HepG2 (cell line): Measurements from ENCODE around the gene NELFB. TPM values are rescaled to one million over a fixed set of nuclear protein-coding genes. Genes with fewer than 3 reads are reported as not detected.

Source experiments
- GATAD1 ChIP-seq: IDR thresholded peaks from 2 replicates; pipeline ENCODE4 v1.6.1; 2016; ENCODE audit warnings: missing genetic modification reagents, missing compliant biosample characterization
- TOPORS ChIP-seq: sonication (generic); formaldehyde crosslinking; IDR thresholded peaks from 2 replicates; pipeline ENCODE4 v1.8.0; 2023; ENCODE audit warnings: mild to moderate bottlenecking, missing genetic modification reagents
- ZFY ChIP-seq: sonication (generic); formaldehyde crosslinking; IDR thresholded peaks from 2 replicates; pipeline ENCODE4 v1.4.0; 2020; ENCODE audit warnings: missing genetic modification reagents
- ZNF317 ChIP-seq: sonication (generic); formaldehyde crosslinking; IDR thresholded peaks from 2 replicates; pipeline ENCODE4 v1.5.0; 2020; ENCODE audit warnings: mild to moderate bottlenecking, missing genetic modification reagents
- ZNF468 ChIP-seq: sonication (generic); formaldehyde crosslinking; IDR thresholded peaks from 2 replicates; pipeline ENCODE4 v1.8.0; 2022; ENCODE audit warnings: mild to moderate bottlenecking, moderate library complexity, missing genetic modification reagents
- polyA plus RNA-seq, 8 experiments: library from polyadenylated mRNA; depleted of rRNA in 3 of 8; stranded (reverse) in 7 of 8; unstranded in 1 of 8; fragments of >200 nt; fragmentation: Illumina TruSeq in 4 of 8; extraction: Trizol in 4 of 8; gene quantifications; 2 replicates each; pipeline versions ENCODE4 v1.2.1 to v1.2.3, GENCODE V29; 2011 to 2016; ENCODE audit warnings: low read depth in 4 of 8, missing spikeins in 1 of 8, mixed read lengths in 1 of 8; ENCODE audit not compliant: insufficient read depth in 1 of 8
- total RNA-seq, 5 experiments: library from RNA; depleted of rRNA; stranded (reverse); fragments of >200 nt; fragmentation: Illumina TruSeq; extraction: Trizol; gene quantifications; 2 replicates each; pipeline ENCODE4 v1.2.3, GENCODE V29; 2016; ENCODE audit warnings: low read depth in 1 of 5
- TF ChIP-seq, protein P1 (sequence below): sonication (generic); formaldehyde crosslinking; IDR thresholded peaks from 2 replicates; pipeline ENCODE4 v1.9.0; 2022; ENCODE audit warnings: low read depth, missing genetic modification reagents
- TF ChIP-seq, protein P2 (sequence below): sonication (generic); formaldehyde crosslinking; IDR thresholded peaks from 2 replicates; pipeline ENCODE4 v1.4.0; 2020; ENCODE audit warnings: missing genetic modification reagents
- TF ChIP-seq, protein P3 (sequence below): sonication (generic); formaldehyde crosslinking; IDR thresholded peaks from 2 replicates; pipeline ENCODE4 v1.4.0; 2020; ENCODE audit warnings: mild to moderate bottlenecking, missing genetic modification reagents
- TF ChIP-seq, protein P4 (sequence below): sonication (generic); formaldehyde crosslinking; IDR thresholded peaks from 2 replicates; pipeline ENCODE4 v1.8.1; 2022; ENCODE audit warnings: low read depth, mild to moderate bottlenecking, missing genetic modification reagents

Gene NELFB
- total and polyA plus RNA-seq, 2 of the 13 experiments (the other 11 are each of a cell fraction or from before 2014, with no cell fraction given) = 26.5 to 45.8 TPM

DNA sequence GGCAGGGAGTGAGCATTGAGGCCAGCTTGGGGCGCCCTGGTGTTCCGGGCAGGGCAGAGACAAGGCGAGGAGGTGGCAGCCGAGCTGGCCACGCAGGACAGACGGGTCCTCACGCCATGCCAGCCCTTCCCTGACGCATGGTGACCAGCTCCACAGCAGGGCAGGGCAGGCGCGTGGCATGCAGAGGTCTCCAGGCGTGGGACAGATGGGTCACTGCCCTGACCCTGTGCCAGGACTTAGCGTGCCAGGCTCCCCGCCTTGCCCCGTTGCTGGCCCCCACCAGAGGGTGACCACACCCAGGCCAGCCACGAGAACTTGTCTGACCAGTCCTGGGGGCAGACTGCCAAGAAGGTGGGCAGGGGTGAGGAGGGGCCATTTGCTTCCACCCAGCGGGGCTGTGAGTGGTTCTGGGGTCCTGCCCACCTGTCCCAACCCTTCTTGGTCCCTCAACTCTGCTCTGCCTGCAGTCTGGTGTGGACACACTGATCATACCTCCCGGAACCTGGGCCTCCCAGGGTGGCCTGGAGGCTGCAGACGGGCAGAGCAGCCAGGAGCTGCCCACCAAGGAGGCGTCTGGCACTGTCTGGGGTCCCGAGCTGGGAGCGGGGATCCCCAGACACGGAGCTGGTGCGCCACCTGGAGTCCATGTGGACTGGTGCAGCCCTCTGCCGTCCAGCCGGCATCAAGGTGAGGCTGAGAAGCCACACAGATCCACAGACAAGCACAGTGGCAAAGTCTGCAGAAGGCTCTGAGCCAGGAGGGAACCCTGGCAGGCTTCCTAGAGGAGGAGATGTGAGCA, 27.9 kb upstream of the NELFB start, which contains the start of gene RNF224 (continued):
- peak; percentile 20; the same call in 1 of the 2 replicates for TF ChIP-seq ZFY (CRISPR knock-in tag)
- TF ChIP-seq, protein P1, sequence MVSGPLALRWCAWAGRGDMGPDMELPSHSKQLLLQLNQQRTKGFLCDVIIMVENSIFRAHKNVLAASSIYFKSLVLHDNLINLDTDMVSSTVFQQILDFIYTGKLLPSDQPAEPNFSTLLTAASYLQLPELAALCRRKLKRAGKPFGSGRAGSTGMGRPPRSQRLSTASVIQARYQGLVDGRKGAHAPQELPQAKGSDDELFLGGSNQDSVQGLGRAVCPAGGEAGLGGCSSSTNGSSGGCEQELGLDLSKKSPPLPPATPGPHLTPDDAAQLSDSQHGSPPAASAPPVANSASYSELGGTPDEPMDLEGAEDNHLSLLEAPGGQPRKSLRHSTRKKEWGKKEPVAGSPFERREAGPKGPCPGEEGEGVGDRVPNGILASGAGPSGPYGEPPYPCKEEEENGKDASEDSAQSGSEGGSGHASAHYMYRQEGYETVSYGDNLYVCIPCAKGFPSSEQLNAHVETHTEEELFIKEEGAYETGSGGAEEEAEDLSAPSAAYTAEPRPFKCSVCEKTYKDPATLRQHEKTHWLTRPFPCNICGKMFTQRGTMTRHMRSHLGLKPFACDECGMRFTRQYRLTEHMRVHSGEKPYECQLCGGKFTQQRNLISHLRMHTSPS (CRISPR knock-in tag) = peak; percentile 55
- TF ChIP-seq ZNF468 (CRISPR knock-in tag) = no peak
- TF ChIP-seq, protein P2, sequence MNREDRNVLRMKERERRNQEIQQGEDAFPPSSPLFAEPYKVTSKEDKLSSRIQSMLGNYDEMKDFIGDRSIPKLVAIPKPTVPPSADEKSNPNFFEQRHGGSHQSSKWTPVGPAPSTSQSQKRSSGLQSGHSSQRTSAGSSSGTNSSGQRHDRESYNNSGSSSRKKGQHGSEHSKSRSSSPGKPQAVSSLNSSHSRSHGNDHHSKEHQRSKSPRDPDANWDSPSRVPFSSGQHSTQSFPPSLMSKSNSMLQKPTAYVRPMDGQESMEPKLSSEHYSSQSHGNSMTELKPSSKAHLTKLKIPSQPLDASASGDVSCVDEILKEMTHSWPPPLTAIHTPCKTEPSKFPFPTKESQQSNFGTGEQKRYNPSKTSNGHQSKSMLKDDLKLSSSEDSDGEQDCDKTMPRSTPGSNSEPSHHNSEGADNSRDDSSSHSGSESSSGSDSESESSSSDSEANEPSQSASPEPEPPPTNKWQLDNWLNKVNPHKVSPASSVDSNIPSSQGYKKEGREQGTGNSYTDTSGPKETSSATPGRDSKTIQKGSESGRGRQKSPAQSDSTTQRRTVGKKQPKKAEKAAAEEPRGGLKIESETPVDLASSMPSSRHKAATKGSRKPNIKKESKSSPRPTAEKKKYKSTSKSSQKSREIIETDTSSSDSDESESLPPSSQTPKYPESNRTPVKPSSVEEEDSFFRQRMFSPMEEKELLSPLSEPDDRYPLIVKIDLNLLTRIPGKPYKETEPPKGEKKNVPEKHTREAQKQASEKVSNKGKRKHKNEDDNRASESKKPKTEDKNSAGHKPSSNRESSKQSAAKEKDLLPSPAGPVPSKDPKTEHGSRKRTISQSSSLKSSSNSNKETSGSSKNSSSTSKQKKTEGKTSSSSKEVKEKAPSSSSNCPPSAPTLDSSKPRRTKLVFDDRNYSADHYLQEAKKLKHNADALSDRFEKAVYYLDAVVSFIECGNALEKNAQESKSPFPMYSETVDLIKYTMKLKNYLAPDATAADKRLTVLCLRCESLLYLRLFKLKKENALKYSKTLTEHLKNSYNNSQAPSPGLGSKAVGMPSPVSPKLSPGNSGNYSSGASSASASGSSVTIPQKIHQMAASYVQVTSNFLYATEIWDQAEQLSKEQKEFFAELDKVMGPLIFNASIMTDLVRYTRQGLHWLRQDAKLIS (CRISPR knock-in tag) = no peak
- TF ChIP-seq GATAD1 = peak; percentile 62
- TF ChIP-seq, protein P3, sequence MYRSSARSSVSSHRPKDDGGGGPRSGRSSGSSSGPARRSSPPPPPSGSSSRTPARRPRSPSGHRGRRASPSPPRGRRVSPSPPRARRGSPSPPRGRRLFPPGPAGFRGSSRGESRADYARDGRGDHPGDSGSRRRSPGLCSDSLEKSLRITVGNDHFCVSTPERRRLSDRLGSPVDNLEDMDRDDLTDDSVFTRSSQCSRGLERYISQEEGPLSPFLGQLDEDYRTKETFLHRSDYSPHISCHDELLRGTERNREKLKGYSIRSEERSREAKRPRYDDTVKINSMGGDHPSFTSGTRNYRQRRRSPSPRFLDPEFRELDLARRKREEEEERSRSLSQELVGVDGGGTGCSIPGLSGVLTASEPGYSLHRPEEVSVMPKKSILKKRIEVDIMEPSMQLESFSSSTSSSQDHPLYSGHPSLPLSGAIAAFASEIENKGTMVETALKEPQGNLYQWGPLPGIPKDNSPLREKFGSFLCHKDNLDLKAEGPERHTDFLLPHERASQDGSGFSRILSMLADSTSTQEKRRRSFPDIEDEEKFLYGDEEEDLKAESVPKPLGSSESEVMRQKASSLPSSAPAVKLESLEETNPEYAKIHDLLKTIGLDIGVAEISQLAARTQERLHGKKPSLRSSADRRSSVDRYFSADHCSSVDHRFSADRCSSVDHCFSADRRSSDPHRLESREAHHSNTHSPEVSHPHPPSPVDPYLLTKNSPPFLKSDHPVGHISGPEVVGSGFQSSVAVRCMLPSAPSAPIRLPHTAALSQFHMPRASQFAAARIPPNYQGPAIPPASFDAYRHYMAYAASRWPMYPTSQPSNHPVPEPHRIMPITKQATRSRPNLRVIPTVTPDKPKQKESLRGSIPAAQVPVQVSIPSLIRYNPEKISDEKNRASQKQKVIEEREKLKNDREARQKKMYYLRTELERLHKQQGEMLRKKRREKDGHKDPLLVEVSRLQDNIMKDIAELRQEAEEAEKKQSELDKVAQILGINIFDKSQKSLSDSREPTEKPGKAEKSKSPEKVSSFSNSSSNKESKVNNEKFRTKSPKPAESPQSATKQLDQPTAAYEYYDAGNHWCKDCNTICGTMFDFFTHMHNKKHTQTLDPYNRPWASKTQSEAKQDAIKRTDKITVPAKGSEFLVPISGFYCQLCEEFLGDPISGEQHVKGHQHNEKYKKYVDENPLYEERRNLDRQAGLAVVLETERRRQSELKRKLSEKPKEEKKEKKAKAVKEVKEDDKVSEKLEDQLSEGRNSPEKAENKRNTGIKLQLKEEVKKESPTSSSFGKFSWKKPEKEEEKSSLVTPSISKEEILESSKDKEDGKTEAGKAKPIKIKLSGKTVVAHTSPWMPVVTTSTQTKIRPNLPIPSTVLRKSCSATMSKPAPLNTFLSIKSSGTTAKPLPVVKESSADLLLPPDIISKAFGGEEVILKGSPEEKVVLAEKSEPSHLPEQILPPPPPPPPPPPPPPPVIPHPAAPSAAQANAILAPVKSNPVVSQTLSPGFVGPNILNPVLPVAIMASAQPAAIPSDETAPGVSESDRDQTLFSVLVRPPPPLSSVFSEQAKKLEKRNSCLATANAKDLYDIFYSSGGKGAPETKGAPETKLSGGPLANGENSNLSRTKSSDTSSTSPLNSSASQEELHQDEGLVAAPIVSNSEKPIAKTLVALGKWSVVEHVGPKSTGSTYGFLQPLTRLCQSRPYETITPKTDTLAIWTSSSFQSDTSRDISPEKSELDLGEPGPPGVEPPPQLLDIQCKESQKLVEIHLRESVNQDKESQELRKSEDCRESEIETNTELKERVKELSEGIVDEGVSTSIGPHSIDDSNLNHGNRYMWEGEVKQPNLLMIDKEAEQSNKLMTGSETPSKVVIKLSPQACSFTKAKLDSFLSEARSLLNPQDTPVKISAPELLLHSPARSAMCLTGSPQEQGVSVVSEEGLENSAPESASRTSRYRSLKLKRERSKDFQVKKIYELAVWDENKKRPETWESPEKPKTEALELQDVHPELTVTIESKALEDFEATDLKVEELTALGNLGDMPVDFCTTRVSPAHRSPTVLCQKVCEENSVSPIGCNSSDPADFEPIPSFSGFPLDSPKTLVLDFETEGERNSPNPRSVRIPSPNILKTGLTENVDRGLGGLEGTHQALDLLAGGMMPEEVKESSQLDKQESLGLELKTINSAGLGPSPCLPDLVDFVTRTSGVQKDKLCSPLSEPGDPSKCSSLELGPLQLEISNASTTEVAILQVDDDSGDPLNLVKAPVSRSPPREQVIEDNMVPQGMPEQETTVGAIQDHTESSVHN (CRISPR knock-in tag) = no peak
- no peak for TF ChIP-seq ZNF317 (CRISPR knock-in tag)
- TF ChIP-seq, protein P4, sequence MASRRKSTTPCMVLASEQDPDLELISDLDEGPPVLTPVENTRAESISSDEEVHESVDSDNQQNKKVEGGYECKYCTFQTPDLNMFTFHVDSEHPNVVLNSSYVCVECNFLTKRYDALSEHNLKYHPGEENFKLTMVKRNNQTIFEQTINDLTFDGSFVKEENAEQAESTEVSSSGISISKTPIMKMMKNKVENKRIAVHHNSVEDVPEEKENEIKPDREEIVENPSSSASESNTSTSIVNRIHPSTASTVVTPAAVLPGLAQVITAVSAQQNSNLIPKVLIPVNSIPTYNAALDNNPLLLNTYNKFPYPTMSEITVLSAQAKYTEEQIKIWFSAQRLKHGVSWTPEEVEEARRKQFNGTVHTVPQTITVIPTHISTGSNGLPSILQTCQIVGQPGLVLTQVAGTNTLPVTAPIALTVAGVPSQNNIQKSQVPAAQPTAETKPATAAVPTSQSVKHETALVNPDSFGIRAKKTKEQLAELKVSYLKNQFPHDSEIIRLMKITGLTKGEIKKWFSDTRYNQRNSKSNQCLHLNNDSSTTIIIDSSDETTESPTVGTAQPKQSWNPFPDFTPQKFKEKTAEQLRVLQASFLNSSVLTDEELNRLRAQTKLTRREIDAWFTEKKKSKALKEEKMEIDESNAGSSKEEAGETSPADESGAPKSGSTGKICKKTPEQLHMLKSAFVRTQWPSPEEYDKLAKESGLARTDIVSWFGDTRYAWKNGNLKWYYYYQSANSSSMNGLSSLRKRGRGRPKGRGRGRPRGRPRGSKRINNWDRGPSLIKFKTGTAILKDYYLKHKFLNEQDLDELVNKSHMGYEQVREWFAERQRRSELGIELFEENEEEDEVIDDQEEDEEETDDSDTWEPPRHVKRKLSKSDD (CRISPR knock-in tag) = no peak
- TF ChIP-seq TOPORS (CRISPR knock-in tag) = no peak
